ENCODE results near the gene SLC17A5. TPM values are rescaled to one million over a fixed set of nuclear protein-coding genes. Genes with fewer than 3 reads are reported as not detected.
A peak's percentile ranks its signal among the peaks of the same experiment; 100 is the strongest.

Gene SLC17A5
- total and polyA plus RNA-seq, 2 experiments from 2014 or later = 5.4 to 17.8 TPM

DNA sequence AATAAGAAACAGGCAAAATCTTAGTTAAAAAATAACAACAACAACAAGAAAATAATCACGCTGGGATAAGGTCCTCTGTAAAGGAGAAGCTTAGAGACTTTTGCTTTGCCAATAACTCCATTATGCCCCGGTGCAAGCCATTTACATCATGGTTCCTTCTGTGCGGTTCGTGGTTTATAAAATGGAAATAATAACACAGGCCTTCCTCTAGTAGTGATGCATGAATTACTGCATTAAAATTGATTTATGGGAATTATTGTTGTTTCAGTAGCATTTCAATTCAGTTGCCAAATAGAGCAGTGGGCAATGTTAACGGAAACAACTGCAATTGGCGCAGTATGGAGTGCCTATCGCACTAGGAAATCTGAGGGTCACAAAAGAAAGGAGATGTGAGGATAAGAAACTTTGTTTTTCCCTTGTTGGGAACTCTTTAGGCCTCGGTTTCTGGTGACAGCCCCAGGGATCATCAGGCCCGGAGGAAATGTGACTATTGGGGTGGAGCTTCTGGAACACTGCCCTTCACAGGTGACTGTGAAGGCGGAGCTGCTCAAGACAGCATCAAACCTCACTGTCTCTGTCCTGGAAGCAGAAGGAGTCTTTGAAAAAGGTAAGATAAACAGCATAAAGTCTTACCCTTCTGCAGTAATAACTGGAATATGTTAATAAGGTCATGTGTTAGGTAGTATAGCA lies 43.3 kb upstream of the SLC17A5 start:
- H3K4me3 ChIP-seq = no peak overlapping the region
- H3K36me3 ChIP-seq = no peaks in the 10 kb centered on the region
- H3K27me3 ChIP-seq = no peaks in the 10 kb centered on the region
- H3K4me1 ChIP-seq (ENCODE audit: low read depth) = no peaks in the 10 kb centered on the region
- H3K27ac ChIP-seq = no peak overlapping the region
- TF ChIP-seq, protein P1, sequence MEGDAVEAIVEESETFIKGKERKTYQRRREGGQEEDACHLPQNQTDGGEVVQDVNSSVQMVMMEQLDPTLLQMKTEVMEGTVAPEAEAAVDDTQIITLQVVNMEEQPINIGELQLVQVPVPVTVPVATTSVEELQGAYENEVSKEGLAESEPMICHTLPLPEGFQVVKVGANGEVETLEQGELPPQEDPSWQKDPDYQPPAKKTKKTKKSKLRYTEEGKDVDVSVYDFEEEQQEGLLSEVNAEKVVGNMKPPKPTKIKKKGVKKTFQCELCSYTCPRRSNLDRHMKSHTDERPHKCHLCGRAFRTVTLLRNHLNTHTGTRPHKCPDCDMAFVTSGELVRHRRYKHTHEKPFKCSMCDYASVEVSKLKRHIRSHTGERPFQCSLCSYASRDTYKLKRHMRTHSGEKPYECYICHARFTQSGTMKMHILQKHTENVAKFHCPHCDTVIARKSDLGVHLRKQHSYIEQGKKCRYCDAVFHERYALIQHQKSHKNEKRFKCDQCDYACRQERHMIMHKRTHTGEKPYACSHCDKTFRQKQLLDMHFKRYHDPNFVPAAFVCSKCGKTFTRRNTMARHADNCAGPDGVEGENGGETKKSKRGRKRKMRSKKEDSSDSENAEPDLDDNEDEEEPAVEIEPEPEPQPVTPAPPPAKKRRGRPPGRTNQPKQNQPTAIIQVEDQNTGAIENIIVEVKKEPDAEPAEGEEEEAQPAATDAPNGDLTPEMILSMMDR (IDR thresholded peaks at IDR 0.05; ENCODE audit: low read depth, low read length) = no peak
- no peak for DNase-seq (ENCODE audit: low read depth in 1 of 2, low spot score in 1 of 2)
- H3K9me3 ChIP-seq (ENCODE audit: low read depth) = no peaks in the 10 kb centered on the region

DNA sequence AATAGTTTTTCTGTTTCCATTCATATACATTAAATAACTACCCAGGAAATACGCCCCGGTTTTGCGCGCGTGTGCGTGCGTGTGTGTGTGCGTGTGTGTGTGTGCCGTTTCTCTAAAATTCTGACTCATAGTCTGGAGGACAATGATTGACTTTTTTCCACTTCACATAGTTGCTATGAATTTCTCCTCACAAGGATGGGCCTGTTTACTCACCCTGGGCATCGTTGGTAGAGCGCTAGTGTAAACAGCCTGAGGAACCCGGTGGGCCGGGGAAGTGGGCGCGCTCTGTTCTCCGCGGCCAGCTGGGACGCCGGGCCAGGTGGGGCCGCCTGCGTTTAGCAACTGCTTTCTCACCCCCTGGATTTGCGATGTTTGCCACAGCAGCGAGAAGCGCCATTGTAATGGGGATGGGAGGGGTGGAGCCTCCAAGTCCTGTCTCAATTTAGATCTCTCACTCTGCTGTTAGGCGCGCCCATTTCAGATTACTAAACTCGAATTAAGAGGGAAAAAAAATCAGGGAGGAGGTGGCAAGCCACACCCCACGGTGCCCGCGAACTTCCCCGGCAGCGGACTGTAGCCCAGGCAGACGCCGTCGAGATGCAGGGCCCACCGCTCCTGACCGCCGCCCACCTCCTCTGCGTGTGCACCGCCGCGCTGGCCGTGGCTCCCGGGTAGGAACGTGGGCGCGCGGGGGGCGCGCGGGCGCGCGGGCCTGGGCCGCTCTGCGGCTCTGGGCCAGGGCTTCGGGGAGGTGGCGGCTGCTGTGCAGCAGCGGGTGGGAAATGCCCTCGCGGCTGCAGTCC lies 42.0 kb upstream of the SLC17A5 start, which contains the start of gene CD109:
Gene CD109 (plus strand): TSS at position 585 of the 803 bp plus-strand sequence. CDS start 13 bp downstream, at position 598.
- no peaks in the 10 kb centered on the region for H3K4me1 ChIP-seq (ENCODE audit: low read depth)
- no peak within 1 kb of the TSS for H3K27ac ChIP-seq
- H3K9me3 ChIP-seq (ENCODE audit: low read depth) = no peaks in the 10 kb centered on the region
- peak; percentile 54 to 80 for DNase-seq (ENCODE audit: low read depth in 1 of 2, low spot score in 1 of 2)
- TF ChIP-seq, protein P1 (IDR thresholded peaks at IDR 0.05; ENCODE audit: low read depth, low read length) = no peak
- H3K27me3 ChIP-seq = no peaks in the 10 kb centered on the region
- H3K4me3 ChIP-seq = peak within 1 kb of the TSS; percentile 26
- no peaks in the 10 kb centered on the region for H3K36me3 ChIP-seq

DNA sequence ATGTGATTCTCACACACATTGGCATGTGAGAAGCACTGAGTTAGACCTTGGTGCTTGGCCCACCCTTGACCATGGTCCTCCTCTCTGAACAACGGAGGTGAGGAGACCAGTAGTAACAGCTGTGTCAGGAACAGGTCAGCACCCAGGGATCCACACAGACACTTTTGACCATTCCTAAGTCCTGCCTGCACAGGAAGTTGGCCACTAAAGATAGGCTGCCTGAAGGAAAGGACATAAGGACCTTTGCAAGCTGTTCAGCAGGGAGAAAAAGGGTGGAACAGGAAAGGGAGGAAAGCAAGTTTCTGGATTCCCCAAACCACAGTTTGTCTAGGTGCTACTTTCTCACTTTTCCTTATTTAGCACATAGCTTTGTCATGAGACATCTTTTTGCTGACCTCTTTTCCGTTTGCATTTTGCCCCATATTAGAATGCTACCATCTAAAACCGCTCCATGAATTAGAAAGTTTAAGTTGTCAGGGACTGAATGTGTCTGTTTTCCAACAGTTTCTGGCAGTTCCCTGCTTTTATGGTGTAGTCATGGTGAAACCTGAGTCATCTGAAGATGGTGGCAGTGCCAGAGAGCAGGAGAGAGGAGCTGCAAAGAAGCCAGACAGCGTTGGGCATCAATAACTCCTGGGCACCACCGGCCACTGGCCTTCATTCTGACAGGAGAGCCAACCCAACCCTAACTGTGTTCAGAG lies 41.1 kb upstream of the SLC17A5 start:
- no peaks in the 10 kb centered on the region for H3K36me3 ChIP-seq
- no peak overlapping the region for H3K4me3 ChIP-seq
- no peaks in the 10 kb centered on the region for H3K4me1 ChIP-seq (ENCODE audit: low read depth)
- H3K9me3 ChIP-seq (ENCODE audit: low read depth) = no peaks in the 10 kb centered on the region
- peak in 1 of 2 donors; percentile 50 for DNase-seq (ENCODE audit: low read depth in 1 of 2, low spot score in 1 of 2)
- TF ChIP-seq, protein P1 (IDR thresholded peaks at IDR 0.05; ENCODE audit: low read depth, low read length) = no peak
- no peak overlapping the region for H3K27ac ChIP-seq
- no peaks in the 10 kb centered on the region for H3K27me3 ChIP-seq

- H3K27ac ChIP-seq = no peak overlapping the region
- H3K9me3 ChIP-seq (ENCODE audit: low read depth) = no peaks in the 10 kb centered on the region
- no peak overlapping the region for H3K4me3 ChIP-seq
- no peaks in the 10 kb centered on the region for H3K27me3 ChIP-seq
- H3K36me3 ChIP-seq = no peaks in the 10 kb centered on the region
- DNase-seq (ENCODE audit: low read depth in 1 of 2, low spot score in 1 of 2) = no peak
- no peaks in the 10 kb centered on the region for H3K4me1 ChIP-seq (ENCODE audit: low read depth)
- TF ChIP-seq, protein P1 (IDR thresholded peaks at IDR 0.05; ENCODE audit: low read depth, low read length) = no peak
Observed at GRCh38 chr6:73691512-73691911, 37.7 kb upstream of the SLC17A5 start.

GRCh38 chr6:73690056-73690455 lies 36.3 kb upstream of the SLC17A5 start:
- Histone ChIP-seq H3K27ac (no peak overlapping the region), H3K27me3 (no peaks in the 10 kb centered on the region), H3K4me1 (ENCODE audit: low read depth) (no peaks in the 10 kb centered on the region), H3K4me3 (no peak overlapping the region), H3K9me3 (ENCODE audit: low read depth) (no peaks in the 10 kb centered on the region), H3K36me3 (no peaks in the 10 kb centered on the region)
- DNase-seq (ENCODE audit: low read depth in 1 of 2, low spot score in 1 of 2) = no peak
- TF ChIP-seq, protein P1 (IDR thresholded peaks at IDR 0.05; ENCODE audit: low read depth, low read length) = no peak
